Sigmoid colon (tissue), 7 donors: ENCODE data around the gene FAM186B. TPM values are rescaled to one million over a fixed set of nuclear protein-coding genes. Genes with fewer than 3 reads are reported as not detected.

Experiments
- DNase-seq: peaks from one replicate; pipeline ENCODE4 v3.0.0-alpha.2; 2019
- H3K27ac ChIP-seq, 4 donors: fragments of 200-600 bp; sonication (generic); one replicate each; pipeline ENCODE4 v1.5.1; 2016 to 2019; ENCODE audit warnings: mild to moderate bottlenecking in 1 of 4
- H3K27me3 ChIP-seq, 3 donors: fragments of 200-600 bp; sonication (generic); one replicate each; pipeline ENCODE4 v1.5.1; 2019; ENCODE audit warnings: mild to moderate bottlenecking in 1 of 3
- H3K36me3 ChIP-seq, 4 donors: fragments of 200-600 bp; sonication (generic); one replicate each; pipeline ENCODE4 v1.5.1; 2016 to 2019
- H3K4me1 ChIP-seq, 4 donors: fragments of 200-600 bp; sonication (generic); one replicate each; pipeline ENCODE4 v1.5.1; 2017 to 2019
- H3K4me3 ChIP-seq, 4 donors: fragments of 200-600 bp; sonication (generic); one replicate each; pipeline ENCODE4 v1.5.1; 2017 to 2019; ENCODE audit warnings: mild to moderate bottlenecking in 2 of 4, moderate library complexity in 1 of 4
- H3K9me3 ChIP-seq, 4 donors: fragments of 200-600 bp in 3 of 4; sonication (generic) in 3 of 4; one replicate each; pipeline versions ENCODE4 v1.5.1 to v1.6.1; 2013 to 2019
- EP300 ChIP-seq, 4 donors: sonication (generic); formaldehyde crosslinking; IDR thresholded peaks; one replicate each; pipeline ENCODE4 v1.6.1; 2017; ENCODE audit warnings: antibody characterized with exemption in 4 of 4
- POLR2A ChIP-seq, 2 donors: fragments of 450-650 bp; IDR thresholded peaks; one replicate each; pipeline ENCODE4 v1.6.1; 2016; ENCODE audit warnings: antibody characterized with exemption in 2 of 2, mild to moderate bottlenecking in 2 of 2, moderate library complexity in 2 of 2
- POLR2AphosphoS5 ChIP-seq, 4 donors: sonication (generic); formaldehyde crosslinking; IDR thresholded peaks; one replicate each; pipeline ENCODE4 v1.6.1; 2017; ENCODE audit warnings: antibody characterized with exemption in 4 of 4
- WGBS, 2 donors: extraction: QIAGEN DNeasy Blood & Tissue Kit; methylation state at CpG; one replicate each; pipeline ENCODE4 v1.1.7; 2013; 5-methylcytosine and 5-hydroxymethylcytosine counted together
- intact Hi-C: fragments of 100-400 bp; cut with DNase I; formaldehyde crosslinking; loops from one replicate; pipeline ENCODE4 v1.15.1; 2023
- polyA plus RNA-seq, 3 donors: library from polyadenylated mRNA; stranded (reverse); fragments of 200-250 nt; gene quantifications; one replicate each; pipeline ENCODE4 v1.2.3, GENCODE V29; 2013
- total RNA-seq, 4 donors: library from RNA; depleted of rRNA; stranded (reverse); fragments of >200 nt; gene quantifications; one replicate each; pipeline ENCODE4 v1.1.0, GENCODE V29; 2016
- TF ChIP-seq, protein P1 (sequence below), 4 experiments: fragments of 450-650 bp in 3 of 4; fragments of 200-600 bp in 1 of 4; IDR thresholded peaks; one replicate each; pipeline ENCODE4 v1.5.1; 2016 to 2019; ENCODE audit warnings: antibody characterized with exemption in 4 of 4, mild to moderate bottlenecking in 3 of 4, moderate library complexity in 2 of 4
- donor health status: healthy with polysubstance abuse.
- donor health status: Bipolar disorder and iron deficiency.
- donor health status: healthy.

The FAM186B gene
- total and polyA plus RNA-seq, 7 donors: 0.16 to 0.54 (median 0.22) TPM; not detected in 4

DNA sequence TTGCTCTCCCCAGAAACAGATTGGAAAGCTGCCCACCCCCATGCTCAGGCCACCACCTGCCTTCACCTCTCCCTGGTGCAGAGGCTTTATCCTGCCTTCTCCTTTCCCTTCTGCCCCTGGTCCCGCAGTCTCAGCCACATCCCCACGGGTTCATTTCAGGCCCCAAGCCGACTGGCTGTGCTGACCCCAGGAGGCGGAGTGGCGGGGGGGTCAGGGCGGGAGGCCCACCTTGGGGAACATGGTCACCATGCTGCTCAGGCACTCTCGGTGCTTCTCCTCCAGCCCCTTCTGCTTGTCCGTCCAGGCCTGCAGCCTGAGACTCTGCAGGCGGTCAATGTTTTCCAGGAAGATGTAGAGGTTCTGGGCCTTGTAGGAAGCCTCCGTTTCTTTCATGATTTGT, 6.9 kb downstream of the FAM186B start:
- TF ChIP-seq POLR2A (IDR thresholded peaks at IDR 0.05) (no peak), EP300 (IDR thresholded peaks at IDR 0.05) (no peak), POLR2AphosphoS5 (IDR thresholded peaks at IDR 0.05) (no peak)
- TF ChIP-seq, protein P1, sequence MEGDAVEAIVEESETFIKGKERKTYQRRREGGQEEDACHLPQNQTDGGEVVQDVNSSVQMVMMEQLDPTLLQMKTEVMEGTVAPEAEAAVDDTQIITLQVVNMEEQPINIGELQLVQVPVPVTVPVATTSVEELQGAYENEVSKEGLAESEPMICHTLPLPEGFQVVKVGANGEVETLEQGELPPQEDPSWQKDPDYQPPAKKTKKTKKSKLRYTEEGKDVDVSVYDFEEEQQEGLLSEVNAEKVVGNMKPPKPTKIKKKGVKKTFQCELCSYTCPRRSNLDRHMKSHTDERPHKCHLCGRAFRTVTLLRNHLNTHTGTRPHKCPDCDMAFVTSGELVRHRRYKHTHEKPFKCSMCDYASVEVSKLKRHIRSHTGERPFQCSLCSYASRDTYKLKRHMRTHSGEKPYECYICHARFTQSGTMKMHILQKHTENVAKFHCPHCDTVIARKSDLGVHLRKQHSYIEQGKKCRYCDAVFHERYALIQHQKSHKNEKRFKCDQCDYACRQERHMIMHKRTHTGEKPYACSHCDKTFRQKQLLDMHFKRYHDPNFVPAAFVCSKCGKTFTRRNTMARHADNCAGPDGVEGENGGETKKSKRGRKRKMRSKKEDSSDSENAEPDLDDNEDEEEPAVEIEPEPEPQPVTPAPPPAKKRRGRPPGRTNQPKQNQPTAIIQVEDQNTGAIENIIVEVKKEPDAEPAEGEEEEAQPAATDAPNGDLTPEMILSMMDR (IDR thresholded peaks at IDR 0.05): no peak
- Histone ChIP-seq H3K27me3 (no peaks in the 10 kb centered on the region), H3K27ac (no peak overlapping the region), H3K4me1 (no peaks in the 10 kb centered on the region), H3K4me3 (no peak overlapping the region), H3K36me3 (no peaks in the 10 kb centered on the region), H3K9me3 (no peaks in the 10 kb centered on the region)
- no peak for DNase-seq
- intact Hi-C loops: no loop called here
- WGBS, 2 donors: 87% methylated on average over 10 of the region's 10 CpGs

DNA sequence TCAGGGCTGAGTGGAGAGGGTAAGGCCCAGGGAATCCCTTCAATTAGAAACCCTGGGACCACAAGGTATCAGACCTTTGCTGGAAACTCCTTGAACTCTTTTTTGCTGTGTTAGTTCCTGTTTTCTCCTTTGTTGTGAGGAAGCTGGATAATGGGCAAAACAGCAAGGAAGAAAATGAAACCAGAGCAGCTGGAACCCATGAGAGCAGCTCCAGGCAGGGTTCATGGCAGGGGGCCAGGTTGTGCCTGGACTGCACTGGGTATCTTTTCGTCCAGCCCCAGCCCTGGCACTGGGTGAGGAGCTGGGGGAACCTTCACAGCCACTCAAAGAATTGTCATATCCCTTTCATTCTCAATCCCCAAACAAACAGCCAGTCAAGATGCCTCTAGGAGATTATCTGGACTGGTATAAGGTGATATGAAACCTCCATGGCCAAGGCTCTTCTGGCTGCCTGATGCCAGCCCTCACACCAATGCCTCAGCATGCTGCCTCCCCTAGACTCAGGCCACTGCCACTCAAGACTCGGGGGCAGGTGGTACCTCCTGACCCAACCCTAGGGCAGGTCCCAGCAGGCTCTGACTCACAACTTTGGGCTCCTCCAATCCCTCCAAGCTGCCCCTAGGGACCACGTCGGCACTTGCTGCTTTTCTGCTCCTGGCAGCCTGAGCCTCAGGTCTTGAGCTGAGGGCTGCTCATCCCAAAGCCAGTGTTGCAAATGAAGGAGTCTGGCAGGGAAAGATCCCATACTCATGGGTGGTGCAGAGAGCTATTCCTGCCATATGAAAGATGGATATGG, 16.5 kb downstream of the FAM186B start:
- intact Hi-C loops: no loop called here
- H3K9me3 ChIP-seq: no peaks in the 10 kb centered on the region
- H3K27me3 ChIP-seq: no peaks in the 10 kb centered on the region
- H3K4me1 ChIP-seq: peaks cover 0 to 13% (median 0%) of the 10 kb centered on the region in 4 donors
- no peak overlapping the region for H3K4me3 ChIP-seq
- H3K36me3 ChIP-seq: no peaks in the 10 kb centered on the region
- WGBS, 2 donors: 88 to 90% methylated on average over 4 of the region's 4 CpGs
- no peak overlapping the region for H3K27ac ChIP-seq
- TF ChIP-seq POLR2AphosphoS5 (IDR thresholded peaks at IDR 0.05) (no peak), POLR2A (IDR thresholded peaks at IDR 0.05) (no peak), EP300 (IDR thresholded peaks at IDR 0.05) (no peak)
- TF ChIP-seq, protein P1 (IDR thresholded peaks at IDR 0.05): no peak
- DNase-seq: no peak

DNA sequence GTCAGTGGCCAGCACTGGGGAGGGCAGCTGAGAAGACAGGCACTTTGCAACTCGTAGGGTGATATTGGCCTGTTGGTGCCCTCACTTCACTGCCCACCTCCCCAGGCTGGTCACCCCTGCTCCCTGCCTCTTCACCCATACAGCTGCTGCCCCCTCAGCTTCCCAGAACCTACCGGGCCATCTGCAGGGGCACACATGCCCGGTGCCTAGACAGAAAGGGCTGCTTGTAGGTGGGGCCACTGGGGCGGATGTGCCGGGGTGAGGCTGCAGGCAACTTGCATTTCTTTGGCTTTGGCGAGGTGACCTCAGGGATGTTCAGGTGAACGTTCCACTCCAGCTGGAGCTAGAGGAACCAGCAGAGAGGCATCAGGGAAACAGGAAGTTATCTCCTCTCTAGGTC, 17.2 kb downstream of the FAM186B start:
- Histone ChIP-seq H3K9me3 (no peaks in the 10 kb centered on the region), H3K4me1 (peaks cover 0 to 19% (median 4%) of the 10 kb centered on the region in 4 donors), H3K27me3 (no peaks in the 10 kb centered on the region), H3K4me3 (no peak overlapping the region), H3K36me3 (no peaks in the 10 kb centered on the region), H3K27ac (no peak overlapping the region)
- DNase-seq: no peak
- no peak for TF ChIP-seq EP300 (IDR thresholded peaks at IDR 0.05)
- no peak for TF ChIP-seq POLR2AphosphoS5 (IDR thresholded peaks at IDR 0.05)
- TF ChIP-seq, protein P1 (IDR thresholded peaks at IDR 0.05): no peak
- TF ChIP-seq POLR2A (IDR thresholded peaks at IDR 0.05): no peak
- intact Hi-C loops: no loop called here
- WGBS, 2 donors: 92% methylated on average over 7 of the region's 7 CpGs

DNA sequence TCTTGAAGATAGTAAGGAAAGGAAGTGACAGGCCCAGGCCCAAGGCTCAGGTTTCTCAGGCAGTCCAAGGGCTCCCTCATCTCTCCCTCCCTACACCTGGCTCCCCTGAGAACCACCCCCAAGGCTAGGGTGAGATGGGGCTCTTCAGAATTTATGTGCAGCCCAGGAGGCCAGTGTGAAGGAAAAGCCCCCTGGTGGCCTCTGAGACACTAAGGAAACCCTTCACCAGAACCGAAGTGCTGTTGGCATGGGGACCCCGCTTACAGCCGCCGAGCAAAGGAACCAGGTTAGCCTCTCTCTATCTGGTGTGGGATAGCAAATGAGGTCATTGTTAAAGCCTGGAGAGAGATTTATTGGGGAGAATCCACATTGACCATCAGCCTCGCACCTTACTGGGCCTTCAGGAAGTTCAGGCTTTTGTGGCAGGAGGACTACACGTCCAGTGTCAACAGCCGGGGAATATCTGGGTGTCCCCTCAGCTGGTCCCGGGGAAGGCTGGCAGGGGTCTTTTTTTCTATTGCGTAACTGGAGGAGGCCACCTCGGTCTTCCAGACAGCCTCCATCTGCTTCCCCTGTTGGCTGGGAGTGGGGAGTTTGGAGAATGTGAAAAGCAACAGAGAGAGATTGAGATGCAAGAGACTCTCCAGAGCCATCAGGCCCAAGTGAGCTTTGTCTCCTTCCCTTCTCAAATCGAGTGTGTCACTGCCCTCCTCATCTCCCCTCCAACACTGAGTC, 18.1 kb downstream of the FAM186B start:
- Histone ChIP-seq H3K27ac (no peak overlapping the region), H3K36me3 (no peaks in the 10 kb centered on the region), H3K4me3 (no peak overlapping the region), H3K27me3 (no peaks in the 10 kb centered on the region), H3K9me3 (no peaks in the 10 kb centered on the region), H3K4me1 (peaks cover 0 to 29% (median 13%) of the 10 kb centered on the region in 4 donors)
- intact Hi-C loops: no loop called here
- 91 to 94% methylated on average over 11 of the region's 11 CpGs for WGBS, 2 donors
- TF ChIP-seq POLR2AphosphoS5 (IDR thresholded peaks at IDR 0.05) (no peak), POLR2A (IDR thresholded peaks at IDR 0.05) (no peak), EP300 (IDR thresholded peaks at IDR 0.05) (no peak)
- TF ChIP-seq, protein P1 (IDR thresholded peaks at IDR 0.05): no peak
- DNase-seq: no peak
